HepG2 (cell line): Measurements from ENCODE around the gene LRRTM3. TPM values are rescaled to one million over a fixed set of nuclear protein-coding genes. Genes with fewer than 3 reads are reported as not detected.

Experiments
- ATAC-seq: fragments of 200-7000 bp; cut with Tn5 transposase; 3 replicates; pipeline ENCODE4 v1.9.1; 2020; ENCODE audit warnings: mild to moderate bottlenecking, moderate library complexity
- BruUV-seq: library from RNA; stranded (reverse); fragments of 400-500 nt; replicated peaks from 2 replicates; lab custom pipeline; 2021; lab: Mats Ljungman, UMichigan
- CTCF ChIA-PET: fragments of 300-600 bp; formaldehyde crosslinking; extraction: SDS; loops from one replicate; lab custom pipeline; 2021; ENCODE audit warnings: low total read pairs, inconsistent platforms, low intra/inter-chr PET ratio; lab: Yijun Ruan, JAX
- POLR2A ChIA-PET: fragments of 350-600 bp; sonication (Branson Sonifier 250); formaldehyde crosslinking; loops from one replicate; lab custom pipeline; 2020; ENCODE audit warnings: antibody characterized with exemption, inconsistent platforms; lab: Yijun Ruan, JAX
- DNase-seq: peaks from one replicate; pipeline ENCODE4 v3.0.0-alpha.2; 2015; ENCODE audit warnings: low spot score
- FAIRE-seq: peaks from 3 replicates; lab custom pipeline; 2011; peaks lifted over from hg19 to GRCh38; lab: Jason Lieb, UNC
- H2AFZ ChIP-seq: one replicate; pipeline ENCODE4 v1.6.1; 2011; ENCODE audit warnings: low read length, inconsistent platforms
- H3K27ac ChIP-seq: fragments of 300-600 bp; 3 replicates; pipeline ENCODE4 v1.8.0; 2011; ENCODE audit warnings: mixed run types, mild to moderate bottlenecking, mixed read lengths, low read length, inconsistent platforms; ENCODE audit not compliant: insufficient read depth; ENCODE audit errors: extremely low read length
- H3K27me3 ChIP-seq, 2 experiments: fragments of 200-600 bp in 1 of 2; 2 replicates in 1 of 2; 3 replicates in 1 of 2; pipeline versions ENCODE4 v1.6.0 to v1.8.0; 2011; ENCODE audit warnings: low read length in 2 of 2, mild to moderate bottlenecking in 2 of 2, moderate library complexity in 2 of 2, inconsistent platforms in 1 of 2; ENCODE audit not compliant: insufficient read depth in 2 of 2, control insufficient read depth in 1 of 2
- H3K36me3 ChIP-seq, 2 experiments: fragments of 200-600 bp in 1 of 2; replicated peaks in 1 of 2; 2 replicates in 1 of 2; 3 replicates in 1 of 2; pipeline versions ENCODE4 v1.5.1 to v1.8.0; 2011; ENCODE audit warnings: low read length in 2 of 2, inconsistent platforms in 1 of 2; ENCODE audit not compliant: insufficient read depth in 2 of 2, control insufficient read depth in 1 of 2
- H3K4me1 ChIP-seq: 2 replicates; pipeline ENCODE4 v1.5.1; 2012; ENCODE audit warnings: low read length, inconsistent platforms; ENCODE audit not compliant: insufficient read depth
- H3K4me2 ChIP-seq: 2 replicates; pipeline ENCODE4 v1.6.0; 2011; ENCODE audit warnings: low read depth, low read length, inconsistent platforms
- H3K4me3 ChIP-seq, 3 experiments: fragments of 200-600 bp in 1 of 3; sonication (generic), shearing (Covaris generic) in 1 of 3; replicated peaks in 1 of 3; 2 replicates each; pipeline ENCODE4 v1.5.1; 2011 to 2016; ENCODE audit warnings: low read length in 3 of 3, inconsistent platforms in 2 of 3, low read depth in 2 of 3, mild to moderate bottlenecking in 2 of 3, control low read depth in 1 of 3, mixed read lengths in 1 of 3; ENCODE audit not compliant: insufficient read depth in 1 of 3
- H3K79me2 ChIP-seq: one replicate; pipeline ENCODE4 v1.6.1; 2011; ENCODE audit warnings: low read length, inconsistent platforms; ENCODE audit not compliant: insufficient read depth
- H3K9ac ChIP-seq: 2 replicates; pipeline ENCODE4 v1.6.0; 2011; ENCODE audit warnings: mild to moderate bottlenecking, low read depth, low read length, inconsistent platforms; ENCODE audit not compliant: insufficient read depth
- H3K9me3 ChIP-seq: 2 replicates; pipeline ENCODE4 v1.5.1; 2012; ENCODE audit warnings: mild to moderate bottlenecking, low read length
- H4K20me1 ChIP-seq: 2 replicates; pipeline ENCODE4 v1.6.0; 2011; ENCODE audit warnings: inconsistent platforms, mild to moderate bottlenecking, low read length, moderate library complexity; ENCODE audit not compliant: insufficient read depth
- DDIT3 ChIP-seq: sonication (generic); formaldehyde crosslinking; IDR thresholded peaks from 2 replicates; pipeline ENCODE4 v1.4.0; 2020; ENCODE audit warnings: mild to moderate bottlenecking, missing genetic modification reagents
- ESRRA ChIP-seq: sonication (generic); formaldehyde crosslinking; IDR thresholded peaks from 2 replicates; pipeline ENCODE4 v1.5.1; 2020; ENCODE audit warnings: mild to moderate bottlenecking, low read depth, missing genetic modification reagents
- ETV5 ChIP-seq: IDR thresholded peaks from 2 replicates; pipeline ENCODE4 v1.6.1; 2018; ENCODE audit warnings: missing biosample characterization, missing genetic modification reagents, inconsistent platforms, borderline replicate concordance
- IRF9 ChIP-seq: sonication (generic); formaldehyde crosslinking; IDR thresholded peaks from 2 replicates; pipeline ENCODE4 v1.8.0; 2022; ENCODE audit warnings: missing genetic modification reagents, mild to moderate bottlenecking, borderline replicate concordance
- ISL2 ChIP-seq: sonication (generic); formaldehyde crosslinking; IDR thresholded peaks from 2 replicates; pipeline ENCODE4 v1.5.0; 2020; ENCODE audit warnings: missing genetic modification reagents
- ZBTB7A ChIP-seq: sonication (generic); formaldehyde crosslinking; IDR thresholded peaks from 2 replicates; pipeline ENCODE4 v1.8.0; 2022; ENCODE audit warnings: mild to moderate bottlenecking, missing genetic modification reagents
- ZFY ChIP-seq: sonication (generic); formaldehyde crosslinking; IDR thresholded peaks from 2 replicates; pipeline ENCODE4 v1.4.0; 2020; ENCODE audit warnings: missing genetic modification reagents
- ZNF260 ChIP-seq: sonication (generic); formaldehyde crosslinking; IDR thresholded peaks from 2 replicates; pipeline ENCODE4 v1.4.0; 2020; ENCODE audit warnings: missing genetic modification reagents, low read depth, mild to moderate bottlenecking, borderline replicate concordance
- ZNF264 ChIP-seq: sonication (generic); formaldehyde crosslinking; IDR thresholded peaks from 2 replicates; pipeline ENCODE4 v1.4.0; 2020; ENCODE audit warnings: missing genetic modification reagents
- ZNF562 ChIP-seq: sonication (generic); formaldehyde crosslinking; IDR thresholded peaks from 2 replicates; pipeline ENCODE4 v1.8.0; 2022; ENCODE audit warnings: missing genetic modification reagents, borderline replicate concordance
- ZNF576 ChIP-seq: sonication (generic); formaldehyde crosslinking; IDR thresholded peaks from 2 replicates; pipeline ENCODE4 v1.4.0; 2020; ENCODE audit warnings: mild to moderate bottlenecking, missing genetic modification reagents
- ZNF773 ChIP-seq: sonication (generic); formaldehyde crosslinking; IDR thresholded peaks from 2 replicates; pipeline ENCODE4 v1.4.0; 2020; ENCODE audit warnings: missing genetic modification reagents, borderline replicate concordance
- ZNF878 ChIP-seq: sonication (generic); formaldehyde crosslinking; IDR thresholded peaks from 2 replicates; pipeline ENCODE4 v1.8.1; 2023; ENCODE audit warnings: mild to moderate bottlenecking, missing genetic modification reagents, moderate library complexity
- ZSCAN25 ChIP-seq: sonication (generic); formaldehyde crosslinking; IDR thresholded peaks from 2 replicates; pipeline ENCODE4 v1.8.0; 2022; ENCODE audit warnings: mild to moderate bottlenecking, missing genetic modification reagents
- WGBS: methylation state at CpG from one replicate; pipeline ENCODE4 v1.1.6; 2017; ENCODE audit warnings: low lambda C conversion rate; 5-methylcytosine and 5-hydroxymethylcytosine counted together
- in situ Hi-C: cut with HindIII; loops from 2 replicates; pipeline ENCODE4 v1.10.0; 2017; ENCODE audit warnings: low pct_unique_long_range_greater_than_20kb; ENCODE audit not compliant: extremely low pct_ligation_motif_present
- intact Hi-C: fragments of 100-400 bp; cut with micrococcal nuclease; formaldehyde crosslinking; loops from one replicate; pipeline ENCODE4 v1.10.0; 2022; ENCODE audit not compliant: unreplicated experiment
- polyA plus RNA-seq, 8 experiments: library from polyadenylated mRNA; depleted of rRNA in 3 of 8; stranded (reverse) in 7 of 8; unstranded in 1 of 8; fragments of >200 nt; fragmentation: Illumina TruSeq in 4 of 8; extraction: Trizol in 4 of 8; gene quantifications; 2 replicates each; pipeline versions ENCODE4 v1.2.1 to v1.2.3, GENCODE V29; 2011 to 2016; ENCODE audit warnings: low read depth in 4 of 8, missing spikeins in 1 of 8, mixed read lengths in 1 of 8; ENCODE audit not compliant: insufficient read depth in 1 of 8
- total RNA-seq, 5 experiments: library from RNA; depleted of rRNA; stranded (reverse); fragments of >200 nt; fragmentation: Illumina TruSeq; extraction: Trizol; gene quantifications; 2 replicates each; pipeline ENCODE4 v1.2.3, GENCODE V29; 2016; ENCODE audit warnings: low read depth in 1 of 5

Gene LRRTM3
- total and polyA plus RNA-seq, 2 of the 13 experiments (the other 11 are each of a cell fraction or from before 2014, with no cell fraction given): not detected

- TF ChIP-seq ETV5 (CRISPR knock-in tag) (no peak), ZNF773 (CRISPR knock-in tag) (no peak), ESRRA (CRISPR knock-in tag) (no peak), ZBTB7A (CRISPR knock-in tag) (no peak), ZNF878 (no peak), ZFY (CRISPR knock-in tag) (no peak), DDIT3 (CRISPR knock-in tag) (no peak), ZSCAN25 (CRISPR knock-in tag) (no peak), ZNF576 (no peak), IRF9 (no peak), ISL2 (CRISPR knock-in tag) (no peak), ZNF260 (CRISPR knock-in tag) (no peak), ZNF562 (CRISPR knock-in tag) (no peak), ZNF264 (CRISPR knock-in tag) (no peak)
- FAIRE-seq: no peak
- no peak for ATAC-seq
- intact Hi-C loops: no loop called here
- Histone ChIP-seq H3K4me3 (no peak overlapping the region), H3K9me3 (no peaks in the 10 kb centered on the region), H3K4me2 (no peak overlapping the region), H3K27ac (no peak overlapping the region), H4K20me1 (no peaks in the 10 kb centered on the region), H3K4me1 (no peaks in the 10 kb centered on the region), H3K36me3 (no peaks in the 10 kb centered on the region), H2AFZ (no peak overlapping the region), H3K9ac (no peak overlapping the region), H3K27me3 (no peaks in the 10 kb centered on the region), H3K79me2 (no peaks in the 10 kb centered on the region)
- no TSS peak for BruUV-seq
- in situ Hi-C loops: no loop called here
- CTCF ChIA-PET: no interaction called here
- POLR2A ChIA-PET: no interaction called here
- WGBS: 1% methylated on average over 3 of the region's 3 CpGs
- no peak for DNase-seq
Measured at GRCh38 chr10:67100951-67101350, 175.1 kb downstream of the LRRTM3 start.
